Colonic mucosa (tissue), 4 donors: ENCODE results near the gene RAB7A. TPM values are rescaled to one million over a fixed set of nuclear protein-coding genes. Genes with fewer than 3 reads are reported as not detected.
"Not testable (repeated sequence)": the region's sequence is repeated elsewhere in the genome, so short reads cannot be mapped to it uniquely, and the experiment has no call there.

Experiments
- DNase-seq: peaks from one replicate; pipeline ENCODE4 v3.0.0-alpha.2; 2020
- H3K27ac ChIP-seq: fragments of 200-600 bp; one replicate; pipeline ENCODE4 v1.8.0; 2021
- H3K27me3 ChIP-seq: fragments of 200-600 bp; one replicate; pipeline ENCODE4 v1.8.0; 2021
- H3K36me3 ChIP-seq: fragments of 200-600 bp; one replicate; pipeline ENCODE4 v1.8.0; 2021
- H3K4me1 ChIP-seq: fragments of 200-600 bp; one replicate; pipeline ENCODE4 v1.8.0; 2021; ENCODE audit warnings: mild to moderate bottlenecking
- H3K4me3 ChIP-seq: fragments of 200-600 bp; one replicate; pipeline ENCODE4 v1.8.0; 2021
- H3K9ac ChIP-seq, 2 donors: one replicate each; pipeline ENCODE4 v1.7.0; 2013; ENCODE audit warnings: control low read depth in 2 of 2, low read depth in 2 of 2, low read length in 2 of 2
- H3K9me3 ChIP-seq: fragments of 200-600 bp; one replicate; pipeline ENCODE4 v1.8.0; 2021
- intact Hi-C: fragments of 100-400 bp; cut with DNase I; formaldehyde crosslinking; loops from one replicate; pipeline ENCODE4 v1.14.1; 2022
- total RNA-seq, 2 donors: library from RNA; stranded (reverse); fragmentation: NEBNext Ultra II Directional in 1 of 2; extraction: Animal tissue kit (Norgen Biotek cat#: 25700) in 1 of 2; gene quantifications; one replicate each; pipeline ENCODE4 v1.2.1, GENCODE V29; 2021
- TF ChIP-seq, protein P1 (sequence below): fragments of 200-600 bp; IDR thresholded peaks from one replicate; pipeline ENCODE4 v1.8.0; 2022; ENCODE audit warnings: antibody characterized with exemption, mild to moderate bottlenecking
- donor health status: healthy.
- donor health status: DM: no; HTN: no; CAD: no.
- donor health status: DM: no; HTN: no; CAD: no.

The RAB7A gene
- total RNA-seq, 2 donors from 2014 or later, result 221 to 272 TPM

DNA sequence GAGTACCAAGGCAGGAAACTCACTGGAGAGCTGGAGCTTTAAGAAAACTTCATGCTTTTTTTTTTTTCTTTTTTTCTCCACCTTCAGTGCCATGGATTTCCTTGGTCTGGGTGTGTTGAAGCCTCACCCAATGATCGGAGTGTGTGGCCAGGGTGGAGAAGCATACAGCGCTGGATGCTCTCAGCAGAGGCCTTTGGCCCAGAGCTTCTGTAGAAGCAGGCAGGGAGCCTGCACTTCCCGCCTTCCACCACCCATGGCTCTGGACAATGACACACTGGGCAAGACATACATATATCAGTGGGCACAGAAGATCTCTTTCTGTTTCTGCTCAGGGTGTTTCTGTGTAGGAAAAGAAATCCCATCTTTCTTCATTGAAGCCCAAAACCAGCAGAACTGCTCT, 97.6 kb downstream of the RAB7A start:
- no peaks in the 10 kb centered on the region for H3K4me1 ChIP-seq
- H3K27ac ChIP-seq, result no peak overlapping the region
- H3K4me3 ChIP-seq, result no peak overlapping the region
- no peaks in the 10 kb centered on the region for H3K27me3 ChIP-seq
- H3K36me3 ChIP-seq, result no peaks in the 10 kb centered on the region
- intact Hi-C loops, result no loop called here
- TF ChIP-seq, protein P1, sequence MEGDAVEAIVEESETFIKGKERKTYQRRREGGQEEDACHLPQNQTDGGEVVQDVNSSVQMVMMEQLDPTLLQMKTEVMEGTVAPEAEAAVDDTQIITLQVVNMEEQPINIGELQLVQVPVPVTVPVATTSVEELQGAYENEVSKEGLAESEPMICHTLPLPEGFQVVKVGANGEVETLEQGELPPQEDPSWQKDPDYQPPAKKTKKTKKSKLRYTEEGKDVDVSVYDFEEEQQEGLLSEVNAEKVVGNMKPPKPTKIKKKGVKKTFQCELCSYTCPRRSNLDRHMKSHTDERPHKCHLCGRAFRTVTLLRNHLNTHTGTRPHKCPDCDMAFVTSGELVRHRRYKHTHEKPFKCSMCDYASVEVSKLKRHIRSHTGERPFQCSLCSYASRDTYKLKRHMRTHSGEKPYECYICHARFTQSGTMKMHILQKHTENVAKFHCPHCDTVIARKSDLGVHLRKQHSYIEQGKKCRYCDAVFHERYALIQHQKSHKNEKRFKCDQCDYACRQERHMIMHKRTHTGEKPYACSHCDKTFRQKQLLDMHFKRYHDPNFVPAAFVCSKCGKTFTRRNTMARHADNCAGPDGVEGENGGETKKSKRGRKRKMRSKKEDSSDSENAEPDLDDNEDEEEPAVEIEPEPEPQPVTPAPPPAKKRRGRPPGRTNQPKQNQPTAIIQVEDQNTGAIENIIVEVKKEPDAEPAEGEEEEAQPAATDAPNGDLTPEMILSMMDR, result no peak
- no peaks in the 10 kb centered on the region for H3K9me3 ChIP-seq
- no peak for DNase-seq
- H3K9ac ChIP-seq, result no peak overlapping the region

DNA sequence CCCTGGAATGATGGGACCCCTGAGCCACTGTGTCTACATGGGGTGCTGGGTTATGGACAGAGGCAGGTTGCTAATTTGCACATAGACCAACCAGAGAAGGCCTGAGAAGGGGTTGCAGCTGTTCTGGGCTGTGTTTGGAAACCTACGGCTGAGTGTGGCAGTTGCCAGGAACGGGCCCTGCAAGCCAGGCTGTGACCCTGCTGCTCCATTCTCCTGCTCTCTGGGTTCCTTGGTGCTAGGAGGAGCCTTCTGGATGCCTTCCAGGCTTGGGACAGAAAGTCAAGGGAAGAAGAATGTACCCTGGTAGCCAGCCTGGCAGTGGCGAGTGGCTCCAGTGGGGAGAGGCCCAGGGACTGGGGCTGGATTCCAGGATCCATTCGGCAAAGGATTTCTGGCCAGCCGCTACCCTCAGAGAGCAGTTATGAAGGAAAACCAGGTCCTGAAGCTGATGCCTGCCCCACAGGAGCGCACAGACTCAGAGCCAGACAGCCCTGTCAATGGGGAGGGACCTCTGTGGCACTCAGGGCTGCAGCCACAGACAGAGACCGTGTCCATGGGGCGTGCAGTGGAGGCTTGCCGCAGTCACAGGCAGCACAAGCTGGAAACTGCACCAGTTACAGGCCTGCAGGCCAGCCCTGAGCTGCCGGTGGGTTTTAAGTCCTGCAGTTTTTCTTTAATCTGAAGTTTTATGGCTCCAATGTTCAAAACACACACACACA, 98.3 kb downstream of the RAB7A start:
- no peaks in the 10 kb centered on the region for H3K27me3 ChIP-seq
- no peak overlapping the region for H3K4me3 ChIP-seq
- TF ChIP-seq, protein P1, result no peak
- H3K36me3 ChIP-seq, result no peaks in the 10 kb centered on the region
- no peak overlapping the region for H3K27ac ChIP-seq
- intact Hi-C loops, result no loop called here
- H3K9me3 ChIP-seq, result no peaks in the 10 kb centered on the region
- no peaks in the 10 kb centered on the region for H3K4me1 ChIP-seq
- DNase-seq, result no peak
- no peak overlapping the region for H3K9ac ChIP-seq

GRCh38 chr3:128825117-128825725, 99.2 kb downstream of the RAB7A start:
- no peaks in the 10 kb centered on the region for H3K4me1 ChIP-seq
- H3K36me3 ChIP-seq, result no peaks in the 10 kb centered on the region
- TF ChIP-seq, protein P1, result no peak
- H3K9ac ChIP-seq, result no peak overlapping the region
- H3K27me3 ChIP-seq, result no peaks in the 10 kb centered on the region
- no peak overlapping the region for H3K27ac ChIP-seq
- intact Hi-C loops, result no loop called here
- no peak for DNase-seq
- H3K9me3 ChIP-seq, result no peaks in the 10 kb centered on the region
- no peak overlapping the region for H3K4me3 ChIP-seq

DNA sequence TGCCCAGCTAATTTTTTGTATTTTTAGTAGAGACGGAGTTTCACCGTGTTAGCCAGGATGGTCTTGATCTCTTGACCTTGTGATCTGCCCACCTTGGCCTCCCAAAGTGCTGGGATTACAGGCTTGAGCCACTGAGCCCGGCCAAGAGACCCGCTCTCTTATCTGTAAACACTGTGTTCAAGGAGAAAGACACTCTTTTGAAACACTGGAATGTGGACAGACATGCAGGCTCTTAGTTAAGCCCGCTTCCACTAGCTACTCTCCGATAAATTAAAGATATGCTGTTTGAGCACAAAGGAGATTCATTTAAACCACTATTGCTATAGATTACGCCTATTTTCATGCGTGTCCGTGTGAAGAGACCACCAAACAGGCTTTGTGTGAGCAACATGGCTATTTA, 103.1 kb downstream of the RAB7A start:
- intact Hi-C loops, H3K27ac ChIP-seq, H3K36me3 ChIP-seq, DNase-seq, H3K9me3 ChIP-seq, H3K4me1 ChIP-seq, H3K4me3 ChIP-seq, H3K9ac ChIP-seq, H3K27me3 ChIP-seq: not testable (repeated sequence)

DNA sequence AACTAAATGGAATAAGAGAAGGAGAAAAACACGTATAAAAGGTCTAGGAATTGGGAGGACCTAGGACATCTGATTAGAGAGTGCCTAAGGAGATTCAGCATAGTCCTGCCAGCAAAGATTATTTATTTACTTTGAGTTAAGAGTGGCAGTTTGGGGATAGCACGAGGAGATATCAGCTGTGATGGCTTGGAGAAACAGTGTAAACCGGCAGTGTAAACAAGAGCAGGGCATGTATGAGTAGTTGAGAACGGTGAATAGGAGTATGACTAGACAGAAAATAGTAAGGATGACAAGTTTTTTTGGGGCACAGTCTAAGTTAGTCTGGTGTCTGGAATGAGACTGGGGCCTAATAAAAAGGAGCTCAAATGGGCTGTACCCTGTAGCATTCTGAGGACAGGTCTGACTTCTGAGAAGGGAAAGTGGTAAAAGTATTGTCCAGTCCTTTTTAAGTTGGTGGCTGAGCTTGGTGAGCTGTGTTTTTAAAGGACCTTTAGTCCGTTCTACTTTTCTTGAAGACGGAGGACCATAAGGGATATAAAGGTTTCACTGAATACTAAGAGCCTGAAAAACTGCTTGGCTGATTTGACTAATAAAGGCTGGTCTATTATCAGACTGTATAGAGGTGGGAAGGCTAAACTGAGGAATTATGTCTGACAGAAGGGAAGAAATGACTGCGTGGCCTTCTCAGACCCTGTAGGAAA, 104.1 kb downstream of the RAB7A start:
- H3K9me3 ChIP-seq, H3K27me3 ChIP-seq, intact Hi-C loops, H3K27ac ChIP-seq, H3K36me3 ChIP-seq, H3K4me3 ChIP-seq, H3K4me1 ChIP-seq, DNase-seq, H3K9ac ChIP-seq: not testable (repeated sequence)

DNA sequence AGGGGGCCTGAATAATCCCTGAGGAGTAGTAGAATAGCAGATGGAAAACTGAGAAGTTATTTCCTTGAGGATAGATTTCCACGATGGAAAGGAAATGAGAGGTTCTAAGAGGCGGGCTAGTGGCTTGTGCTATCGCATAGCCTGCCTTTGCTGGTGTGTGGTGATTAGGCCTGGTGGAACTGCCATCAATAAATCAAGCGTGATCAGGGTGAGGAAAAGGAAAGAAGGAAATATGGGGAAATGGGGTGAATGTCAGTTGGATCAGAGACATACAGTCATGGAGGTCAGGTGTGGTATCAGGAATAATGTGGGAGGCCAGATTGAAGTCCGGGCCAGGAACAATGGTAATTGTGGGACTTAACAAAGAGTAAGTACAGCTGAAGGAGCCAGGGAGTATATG, 104.8 kb downstream of the RAB7A start:
- H3K4me1 ChIP-seq, H3K27me3 ChIP-seq, H3K9ac ChIP-seq, intact Hi-C loops, H3K9me3 ChIP-seq, H3K36me3 ChIP-seq, DNase-seq, H3K4me3 ChIP-seq, H3K27ac ChIP-seq: not testable (repeated sequence)

- H3K9ac ChIP-seq, DNase-seq, H3K4me1 ChIP-seq, H3K36me3 ChIP-seq, H3K9me3 ChIP-seq, H3K27me3 ChIP-seq, H3K4me3 ChIP-seq, intact Hi-C loops, H3K27ac ChIP-seq: not testable (repeated sequence)
Measured at GRCh38 chr3:128832979-128833378, 107.0 kb downstream of the RAB7A start.
